Activated CD4-positive, alpha-beta T cell treated with anti-CD3 and anti-CD28 coated beads, Interleukin-2, Interleukin-6, amounts not matched to agents 100 ng/mL and 50 ng/mL, durations not matched to agents 16 hours and 8 hours (primary cell): Measurements from ENCODE around the gene ZBTB20.
"Not testable (repeated sequence)": the region's sequence is repeated elsewhere in the genome, so short reads cannot be mapped to it uniquely, and the experiment has no call there.

Experiments used
- DNase-seq: peaks from one replicate; pipeline ENCODE4 v3.0.0-alpha.2; 2020

ZBTB20 gene

DNA sequence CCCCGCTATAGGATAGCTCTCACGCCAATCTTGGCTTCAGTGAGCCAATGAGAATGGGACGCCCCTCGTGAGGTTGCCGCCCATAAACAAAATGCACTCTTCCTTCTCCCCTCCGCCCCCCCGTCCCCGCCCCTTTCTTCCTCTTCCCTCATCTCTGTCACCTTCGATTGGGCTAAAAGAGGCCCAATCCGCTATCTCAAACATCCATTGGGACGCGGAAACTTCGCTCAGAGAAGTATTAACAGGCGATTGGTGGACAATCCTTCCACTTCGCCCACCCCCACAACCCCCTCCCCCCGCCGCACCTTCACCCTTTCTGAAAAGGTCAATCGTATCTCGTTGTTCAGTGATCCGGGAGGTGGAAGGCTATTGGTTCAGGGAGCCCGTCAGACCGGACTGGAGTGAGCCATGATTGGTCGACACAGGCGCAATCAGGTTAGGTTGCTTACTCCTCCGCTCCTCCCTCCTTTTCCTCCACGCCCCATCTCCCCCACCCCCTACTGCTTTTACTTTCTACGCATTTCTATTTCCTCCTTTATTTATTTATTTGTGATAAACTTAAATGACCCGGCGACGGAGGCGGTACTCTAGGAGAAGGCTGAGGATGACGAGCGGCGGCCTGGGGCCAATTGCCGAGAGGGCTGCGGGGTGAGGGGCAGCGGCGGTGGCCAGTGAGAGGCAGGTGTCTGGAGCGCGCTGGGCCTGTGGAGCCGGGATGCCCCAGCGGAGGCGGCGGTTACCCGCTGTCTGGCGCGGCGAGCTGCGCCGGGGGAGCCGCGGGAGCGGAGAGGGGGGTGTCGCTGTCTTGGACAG is 447 bp upstream of the ZBTB20 start:
- DNase-seq, result peak; percentile 98

DNA sequence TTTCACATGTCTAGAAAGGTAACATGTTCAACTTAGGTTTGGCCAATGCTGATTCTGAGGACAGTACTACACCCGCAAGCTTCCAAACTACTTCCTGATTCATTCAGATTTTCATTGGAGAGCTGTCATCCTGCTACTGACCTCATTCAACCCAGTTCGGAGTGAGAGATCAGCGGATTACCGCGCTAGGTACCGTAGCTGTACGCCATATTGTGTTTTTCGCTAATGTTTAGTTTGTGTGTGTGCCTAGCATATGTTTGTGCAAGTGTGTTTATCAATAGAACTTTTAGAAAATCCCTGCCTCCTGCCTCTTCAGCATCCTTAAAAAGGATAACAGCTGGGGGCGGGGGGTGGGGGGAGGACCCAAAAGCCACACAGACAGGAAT is 1.1 kb downstream of the ZBTB20 start:
- DNase-seq, result peak; percentile 63

DNA sequence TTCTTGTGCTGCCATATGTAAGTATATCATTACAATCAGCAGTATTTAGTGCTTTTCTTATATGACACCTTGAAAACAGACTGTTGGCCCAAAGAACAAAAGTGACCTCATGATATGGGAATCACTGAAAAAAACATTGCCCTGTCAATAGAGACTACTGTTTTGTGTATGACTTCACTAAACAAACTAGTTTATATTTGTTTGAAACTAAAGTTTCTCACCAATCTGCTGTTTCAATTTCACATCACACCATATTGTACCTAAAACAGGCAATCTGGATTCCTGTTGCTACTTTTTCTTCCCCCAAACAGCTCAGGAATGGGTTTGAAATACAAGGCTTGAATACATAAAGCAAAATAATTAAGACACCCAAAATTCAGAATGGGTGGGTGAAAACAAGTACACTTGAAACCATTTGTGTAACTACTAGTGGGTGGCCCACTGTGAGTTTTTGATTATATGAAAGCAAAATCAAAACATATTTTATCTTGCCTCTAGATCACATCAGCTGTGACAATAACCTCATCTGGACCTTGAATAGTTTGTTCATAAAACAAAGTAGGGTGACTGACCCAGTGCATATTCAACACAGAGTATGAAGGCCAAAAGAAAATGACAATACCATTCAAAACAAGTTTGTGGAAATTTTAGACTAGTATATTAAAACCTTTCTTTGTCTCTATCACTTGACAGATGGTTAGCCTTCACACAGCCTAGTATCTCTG is 5.9 kb downstream of the ZBTB20 start:
- DNase-seq, result no peak

DNA sequence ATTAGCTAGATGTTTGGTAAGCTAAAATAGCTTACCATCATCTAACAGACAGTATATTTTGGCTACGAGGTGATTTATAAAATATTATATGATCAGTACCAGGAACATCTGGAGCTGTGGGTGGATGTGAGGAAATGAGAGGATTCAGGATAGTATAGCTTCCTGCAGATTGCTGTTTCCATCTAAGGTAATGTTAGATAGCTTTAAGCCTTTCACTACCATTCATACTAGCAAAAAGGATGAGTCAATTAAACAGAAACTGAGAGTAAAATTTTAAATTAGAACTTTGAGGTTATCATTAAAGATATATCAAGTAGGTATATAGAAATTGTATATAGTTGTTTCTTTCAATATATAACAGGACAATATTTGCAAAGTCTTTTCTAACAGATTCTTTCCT is 8.0 kb downstream of the ZBTB20 start:
- no peak for DNase-seq

DNA sequence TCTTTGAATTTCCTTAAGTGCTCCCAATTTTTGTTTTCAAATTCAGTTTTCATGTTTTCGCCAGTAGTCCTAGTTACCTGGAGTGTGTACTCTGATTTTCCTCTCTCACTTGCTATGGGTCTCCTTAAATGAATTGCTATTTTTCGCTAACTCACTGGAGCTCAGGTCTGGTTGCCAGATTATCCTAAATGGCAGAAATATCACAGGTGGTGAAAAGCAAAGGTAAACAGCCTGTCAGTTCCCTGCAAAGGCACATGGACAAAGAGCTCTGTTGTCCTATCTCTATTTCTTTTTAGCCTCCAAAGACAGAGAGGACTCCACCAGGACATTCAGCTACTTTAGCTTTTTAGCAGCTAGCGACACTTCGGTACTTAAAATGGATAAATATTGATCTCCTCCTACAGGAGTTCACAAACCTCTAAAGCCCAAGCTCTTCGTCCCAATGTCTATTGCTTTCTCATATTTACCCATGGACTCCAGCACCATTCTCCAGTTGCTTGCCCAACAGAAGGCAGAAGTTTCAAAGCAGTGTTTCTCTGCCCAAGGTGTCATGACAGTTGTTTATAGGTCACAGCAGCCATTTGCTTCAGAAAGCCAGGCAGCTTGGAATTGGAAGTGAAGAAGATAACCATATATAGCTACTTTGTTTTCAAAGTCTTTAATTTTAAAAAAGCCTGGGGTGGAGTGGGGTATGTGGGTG is 12.3 kb downstream of the ZBTB20 start:
- no peak for DNase-seq

DNA sequence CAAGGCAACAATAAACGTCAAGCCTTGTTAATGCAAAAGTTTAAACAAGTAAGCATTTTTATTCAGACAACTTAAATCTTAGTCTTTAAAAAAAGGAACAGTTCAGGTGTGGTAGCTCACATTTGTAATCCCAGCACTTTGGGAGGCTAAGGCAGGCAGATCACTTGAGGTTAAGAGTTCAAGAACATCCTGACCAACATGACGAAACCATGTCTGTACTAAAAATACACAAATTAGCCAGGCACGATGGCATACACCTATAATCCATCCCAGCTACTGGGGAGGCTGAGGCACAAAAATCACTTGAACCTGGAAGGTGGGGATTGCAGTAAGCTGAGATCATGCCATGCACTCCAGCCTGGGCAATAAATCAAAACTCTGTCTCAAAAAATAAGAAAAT is 19.9 kb downstream of the ZBTB20 start:
- DNase-seq, result no peak

DNA sequence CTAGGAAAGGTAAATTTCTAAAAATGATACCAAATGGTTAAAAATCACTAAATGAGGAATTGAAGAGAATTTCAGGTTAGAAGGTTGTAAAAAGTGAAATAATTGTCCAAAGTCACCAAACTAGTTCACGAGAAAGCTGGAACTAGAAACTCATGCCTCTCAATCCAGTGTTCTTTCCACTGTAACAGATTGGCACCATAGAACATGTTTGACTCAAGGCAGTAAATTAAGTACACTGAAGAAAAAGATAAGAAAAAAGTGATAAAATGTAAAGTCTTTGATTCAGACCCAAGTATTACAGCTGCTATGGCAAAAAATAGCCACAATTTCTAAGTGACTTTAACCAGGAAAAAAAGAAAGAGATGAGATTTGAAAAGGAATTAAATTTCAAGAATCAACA is 26.5 kb downstream of the ZBTB20 start:
- no peak for DNase-seq

DNA sequence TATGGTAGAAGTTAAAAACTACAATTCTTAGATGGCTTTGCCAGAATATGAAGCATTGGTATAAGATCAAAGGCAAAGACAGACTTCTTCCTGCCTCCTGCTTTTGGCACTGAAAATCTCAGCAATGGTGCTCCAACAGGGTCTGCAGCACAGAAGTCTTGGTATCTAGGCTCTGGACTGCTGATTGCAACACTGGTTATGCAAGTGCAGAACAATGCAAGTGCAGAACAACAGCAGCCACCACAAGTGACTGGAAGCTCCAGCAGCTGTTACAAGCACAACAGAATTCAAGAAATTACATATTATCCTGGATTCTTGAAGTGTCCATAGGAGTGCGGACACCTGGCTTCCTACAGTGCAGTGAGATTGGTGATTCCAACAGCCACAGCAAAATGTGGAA is 33.7 kb downstream of the ZBTB20 start:
- no peak for DNase-seq

DNA sequence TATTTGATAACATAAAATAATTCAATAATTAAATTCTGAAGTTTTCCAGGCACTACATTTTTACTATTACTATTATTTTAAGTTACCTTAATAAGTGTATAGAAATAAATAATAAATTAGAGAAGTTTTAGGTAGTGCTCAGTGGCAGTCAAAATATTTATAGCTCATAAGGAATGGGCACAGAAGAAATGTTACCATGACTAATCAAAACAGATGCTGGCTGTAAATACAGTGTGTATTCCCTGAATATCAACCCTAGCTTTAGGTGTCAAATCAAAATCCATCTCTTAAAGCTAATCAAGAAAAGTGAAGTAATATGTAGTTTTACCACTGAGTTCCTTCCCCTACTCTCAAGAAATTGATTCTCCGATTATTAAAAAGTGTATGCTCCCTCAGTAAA is 35.5 kb downstream of the ZBTB20 start:
- DNase-seq, result no peak

DNA sequence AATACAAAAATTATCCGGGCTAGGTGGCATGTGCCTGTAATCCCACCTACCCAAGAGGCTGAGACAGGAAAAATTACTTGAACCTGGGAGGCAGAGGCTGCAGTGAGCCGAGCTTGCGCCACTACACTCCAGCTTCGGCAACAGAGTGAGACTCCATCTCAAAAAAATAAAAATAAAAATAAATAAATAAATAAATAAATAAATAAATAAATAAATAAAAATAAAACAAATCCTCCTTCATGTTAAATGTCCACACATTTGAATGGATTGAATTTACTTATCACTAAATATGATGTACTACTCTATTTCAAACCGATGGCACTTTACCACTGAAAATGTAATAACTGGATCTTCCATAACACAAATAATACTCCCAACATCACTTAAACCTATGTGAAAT is 36.3 kb downstream of the ZBTB20 start:
- DNase-seq, result no peak

DNA sequence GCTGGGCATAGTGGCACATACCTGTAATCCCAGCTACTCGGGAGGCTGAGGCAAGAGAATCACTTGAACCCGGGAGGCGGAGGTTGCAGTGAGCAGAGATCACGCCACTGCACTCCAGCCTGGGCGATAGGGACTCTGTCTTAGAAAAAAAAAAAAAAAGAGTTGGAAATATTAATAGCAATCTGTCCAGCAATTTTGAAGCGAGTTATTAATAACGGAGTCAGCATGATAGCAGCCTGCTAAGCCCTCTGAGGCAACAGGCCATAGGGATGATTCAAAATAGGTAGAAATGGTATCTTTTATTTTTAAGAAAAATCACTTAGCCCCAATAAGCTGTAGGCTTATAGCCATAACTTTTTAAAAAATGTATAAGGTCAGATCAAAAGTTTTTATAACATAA is 37.0 kb downstream of the ZBTB20 start:
- DNase-seq, result not testable (repeated sequence)

DNA sequence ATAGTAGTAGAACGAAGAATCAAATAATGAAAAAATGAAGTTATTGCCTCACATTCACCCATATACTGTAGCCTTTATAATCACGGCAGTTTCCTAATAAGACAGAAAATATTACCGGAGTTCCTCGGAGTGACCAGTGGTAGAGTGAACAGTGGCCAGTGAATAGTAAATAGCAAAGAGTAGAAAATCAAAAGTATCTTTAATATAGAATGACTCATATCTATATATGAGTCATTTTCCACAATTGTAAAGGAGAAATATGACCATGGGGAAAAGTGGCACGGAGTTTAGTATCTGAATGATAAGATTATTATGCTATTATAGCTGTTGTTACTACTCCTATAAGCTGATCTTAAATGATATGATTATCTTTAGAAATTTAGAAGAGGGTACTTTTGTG is 38.5 kb downstream of the ZBTB20 start:
- no peak for DNase-seq

DNA sequence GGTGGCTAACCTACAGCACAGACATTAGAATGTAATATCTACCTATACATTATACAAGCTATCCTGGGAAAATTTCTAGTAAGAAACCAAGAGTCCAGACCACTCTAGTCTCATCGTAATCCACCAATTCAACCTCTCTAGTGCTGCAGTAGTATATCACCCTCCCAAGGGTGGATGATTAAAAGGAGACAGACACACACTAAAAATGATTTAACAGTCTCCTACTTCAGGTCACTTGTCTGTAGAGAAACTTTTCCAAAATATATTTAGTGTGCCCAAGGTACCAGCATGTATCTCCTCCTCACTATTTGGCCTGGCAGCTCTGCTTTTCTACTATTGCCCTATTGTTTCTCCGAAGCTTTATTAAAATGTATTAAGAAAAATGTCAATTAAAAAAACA is 45.0 kb downstream of the ZBTB20 start:
- DNase-seq, result no peak

DNA sequence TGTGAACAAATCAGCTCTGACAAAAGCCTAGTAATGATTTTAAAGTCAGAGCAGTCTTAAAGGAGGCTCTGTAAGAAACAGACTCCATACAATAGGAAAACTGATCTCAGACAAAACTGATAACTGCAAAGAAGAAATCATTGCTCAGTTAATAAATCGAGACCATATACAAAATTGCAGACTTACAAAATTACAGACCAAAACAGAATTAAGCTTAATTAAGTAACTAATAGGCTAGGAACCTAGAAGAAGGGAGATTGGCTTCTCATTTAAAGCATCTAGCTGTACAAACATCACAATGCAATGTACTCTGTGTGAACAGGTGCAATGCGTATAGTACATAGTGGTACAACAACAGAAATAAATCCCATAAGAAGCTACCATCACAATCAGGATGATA is 46.3 kb downstream of the ZBTB20 start:
- no peak for DNase-seq

DNA sequence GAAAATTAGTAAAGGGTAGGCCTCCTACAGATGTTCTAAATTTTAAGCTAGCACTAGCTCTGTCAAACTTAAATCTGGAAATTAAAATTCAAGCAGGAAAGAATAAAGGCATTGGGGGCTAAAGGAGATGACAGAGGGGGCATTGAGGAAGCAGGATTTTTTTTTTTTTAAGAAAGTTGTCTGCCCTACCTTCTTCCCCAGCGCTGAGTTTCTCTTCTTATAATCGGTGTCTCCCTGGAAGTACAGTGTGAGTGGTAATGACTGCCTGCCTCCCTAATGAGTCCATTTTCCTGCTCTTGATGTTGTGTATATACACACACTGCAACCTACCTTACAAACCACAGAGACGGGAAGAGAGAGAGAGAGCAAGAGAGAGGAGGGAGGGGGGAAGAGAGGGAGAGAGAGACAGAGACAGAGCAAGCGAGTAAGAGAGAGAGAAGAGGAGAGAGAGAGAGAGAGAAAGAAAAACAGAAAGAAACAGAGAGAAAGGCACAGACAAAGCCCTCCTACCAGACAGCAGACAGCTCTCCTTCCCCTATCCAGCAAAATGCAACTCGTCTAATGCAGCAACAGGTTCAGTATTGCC is 47.0 kb downstream of the ZBTB20 start:
- peak; percentile 60 for DNase-seq

DNA sequence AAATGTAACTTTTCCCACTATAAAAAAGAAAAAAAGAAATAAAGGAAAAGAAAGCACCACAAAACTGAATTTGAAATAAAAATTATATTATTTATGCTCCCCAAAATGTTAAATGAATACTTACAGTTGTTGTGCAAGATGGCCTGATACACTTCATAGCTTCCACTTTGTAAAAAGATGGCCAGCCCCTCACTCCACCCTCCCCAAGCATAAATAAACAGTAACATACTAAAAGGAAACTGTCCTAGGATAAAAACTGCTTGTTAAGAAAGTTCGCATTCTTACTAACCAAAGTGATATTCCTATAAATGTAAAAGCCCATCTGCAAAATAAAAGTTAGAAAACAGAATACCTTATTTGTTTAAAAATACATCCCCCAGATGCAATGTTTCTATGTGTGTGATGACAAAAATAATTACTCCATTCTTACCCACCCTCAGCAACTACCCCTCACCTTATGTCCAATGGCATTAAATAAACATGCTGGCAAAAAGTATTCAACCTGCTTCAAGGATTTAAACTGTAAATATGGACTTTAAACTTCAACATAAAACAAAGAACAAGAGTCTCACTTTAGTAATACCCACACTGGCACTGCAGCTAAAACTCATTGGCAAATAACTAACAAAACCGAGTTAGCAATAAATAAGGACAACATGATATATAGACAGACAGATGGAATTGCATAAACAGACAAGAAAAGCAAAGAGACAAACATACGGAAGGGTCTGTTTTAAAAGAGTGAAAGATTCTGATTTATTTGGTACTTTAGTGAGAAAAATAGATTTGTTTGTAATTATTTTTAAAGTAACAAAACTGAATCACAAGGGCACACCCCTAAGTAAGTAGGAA is 47.7 kb downstream of the ZBTB20 start:
- DNase-seq, result no peak

DNA sequence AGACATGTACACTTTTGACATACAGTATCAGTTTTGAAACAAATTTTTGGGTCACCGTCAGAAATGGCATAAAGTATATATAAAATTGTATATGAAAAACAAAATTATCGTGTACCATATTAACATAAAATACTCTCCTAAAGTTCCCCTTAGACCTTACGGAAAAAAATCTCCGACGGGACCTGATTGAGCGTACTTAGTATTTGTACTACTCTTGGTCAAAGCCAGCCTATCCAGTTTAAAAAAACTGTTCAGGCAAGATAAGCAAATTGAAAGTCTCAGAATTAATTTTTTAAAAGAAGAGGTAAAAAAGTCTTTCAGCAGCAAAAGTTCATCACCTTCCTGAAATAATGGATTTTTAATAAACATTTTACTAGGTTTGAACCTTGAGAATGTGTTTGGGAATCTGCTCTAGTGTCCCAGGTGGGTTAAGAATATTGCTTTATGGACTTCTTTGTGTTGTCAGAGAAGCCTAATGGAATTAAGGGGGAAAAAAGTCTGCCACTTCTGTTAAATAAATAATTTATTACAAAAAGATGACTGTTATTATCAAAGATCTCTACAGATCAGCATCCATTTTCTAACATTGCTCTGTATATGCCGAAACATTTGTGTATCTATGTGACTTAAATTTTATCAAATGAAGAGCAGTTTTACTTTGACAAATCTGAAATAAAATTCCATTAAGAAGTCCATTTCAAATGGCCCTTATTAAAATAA is 48.6 kb downstream of the ZBTB20 start:
- DNase-seq, result no peak

DNA sequence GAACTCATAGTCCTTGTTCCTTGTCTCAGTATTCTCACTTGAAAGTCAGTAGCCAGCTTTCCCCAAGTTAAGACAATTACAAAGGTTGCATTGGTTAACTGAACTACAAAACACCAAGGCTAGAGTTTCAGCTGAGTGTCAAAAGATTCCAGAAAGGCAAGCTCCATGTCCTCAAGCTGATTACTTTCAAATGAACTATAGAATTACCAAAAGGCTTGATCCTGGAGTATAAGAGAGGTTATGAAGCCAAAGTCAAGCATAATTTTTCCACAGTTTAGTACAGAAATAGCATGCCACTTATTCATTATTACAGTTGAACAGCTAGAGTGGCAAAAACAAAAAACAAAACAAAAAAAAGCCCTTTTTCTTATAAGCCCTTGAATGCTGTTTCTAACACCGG is 51.9 kb downstream of the ZBTB20 start:
- no peak for DNase-seq

DNA sequence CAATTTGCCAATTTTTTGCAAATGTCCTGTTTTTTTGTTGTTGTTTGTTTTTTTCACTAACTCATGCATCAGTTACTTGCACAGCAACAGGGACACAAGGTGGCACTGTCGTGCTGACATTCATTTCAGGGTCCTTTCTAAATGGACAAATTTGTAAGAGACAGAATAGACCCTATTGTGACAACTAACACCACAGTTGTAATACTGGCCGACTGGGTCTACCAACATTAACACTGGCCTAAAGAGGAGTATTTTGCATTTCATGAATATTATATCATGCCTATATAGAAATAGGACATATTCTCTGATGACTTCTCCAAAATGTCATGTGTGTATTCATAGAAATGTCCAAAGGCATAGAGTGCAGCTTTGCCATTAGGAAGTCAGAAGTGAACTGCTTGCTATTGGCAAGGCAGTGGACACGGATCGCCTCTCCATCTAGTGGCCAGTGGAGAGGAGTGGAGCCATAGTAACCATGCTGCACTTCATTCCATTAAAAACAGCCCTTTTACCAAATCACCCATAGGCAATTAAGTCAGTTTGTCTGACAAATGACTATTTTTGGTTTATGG is 54.8 kb downstream of the ZBTB20 start:
- DNase-seq, result peak; percentile 47

DNA sequence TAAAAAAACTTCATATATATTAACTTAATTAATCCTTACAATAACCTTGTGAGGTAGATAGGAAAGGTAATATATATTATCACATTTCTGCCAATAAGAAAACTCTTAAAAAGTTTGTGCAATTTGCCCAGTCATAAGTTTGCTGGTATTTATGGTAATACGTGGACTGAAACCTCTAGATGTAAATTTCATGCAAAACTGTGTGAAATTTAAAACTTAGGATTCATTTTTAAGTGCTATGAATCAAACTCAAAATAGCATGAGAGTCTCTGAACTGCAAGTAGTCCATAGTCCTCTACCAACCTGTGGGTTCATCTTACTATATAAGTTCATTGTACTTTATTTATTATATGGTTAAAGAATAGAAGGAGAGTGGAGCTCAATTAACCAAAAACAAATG is 56.4 kb downstream of the ZBTB20 start:
- DNase-seq, result no peak

DNA sequence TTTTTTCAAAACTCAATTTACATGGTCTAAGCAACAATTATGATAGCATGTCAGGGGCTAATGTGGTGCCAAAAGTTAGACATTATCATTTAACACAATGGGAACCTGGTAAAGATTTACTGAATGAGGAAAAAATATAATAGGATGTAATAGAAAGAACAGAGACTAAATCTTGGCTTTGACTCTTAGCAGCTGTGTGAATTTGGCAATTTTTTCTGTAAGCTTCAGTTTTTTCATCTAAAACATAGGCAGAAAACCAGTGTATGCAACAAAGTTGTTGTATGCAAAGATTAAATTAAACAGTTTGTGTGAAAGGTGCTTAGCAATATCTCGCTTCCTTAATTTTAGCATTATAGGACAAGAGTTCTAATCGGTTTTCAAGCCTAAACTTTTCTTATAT is 57.6 kb downstream of the ZBTB20 start:
- no peak for DNase-seq

DNA sequence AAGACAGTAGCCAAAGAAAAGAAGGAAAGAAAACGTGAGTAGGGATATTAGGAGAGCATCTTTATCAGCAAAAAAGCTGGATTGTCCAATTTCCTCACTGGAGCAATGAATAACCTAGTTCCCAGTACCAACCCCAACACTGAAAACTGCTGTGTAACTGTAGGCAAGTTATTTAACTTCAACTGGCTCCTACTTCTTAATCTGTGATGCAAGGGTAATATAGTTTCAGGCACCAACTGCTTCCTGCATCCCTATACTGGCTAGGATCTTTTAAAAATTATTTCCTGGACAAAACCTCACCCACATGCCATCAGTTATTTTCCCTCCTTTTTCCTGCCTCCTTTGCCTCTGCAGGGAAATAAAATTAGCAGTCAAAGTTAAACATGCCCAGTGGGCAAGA is 59.6 kb downstream of the ZBTB20 start:
- no peak for DNase-seq
